ENCODE data around the gene RUSC1. TPM values are rescaled to one million over a fixed set of nuclear protein-coding genes. Genes with fewer than 3 reads are reported as not detected.

Gene RUSC1
- total RNA-seq, 1 donor from 2014 or later, result 43.9 TPM

- Mint-ChIP-seq H3K4me3 (ENCODE audit: unreplicated experiment) (no peak overlapping the region), H3K4me1 (ENCODE audit: low read depth) (no peaks in the 10 kb centered on the region)
Measured at GRCh38 chr1:155334962-155335361, 14.3 kb downstream of the RUSC1 start.

GRCh38 chr1:155339515-155340097, 18.9 kb downstream of the RUSC1 start:
- no peak overlapping the region for H3K27ac Mint-ChIP-seq (ENCODE audit: unreplicated experiment)
- TF ChIP-seq, protein P1, sequence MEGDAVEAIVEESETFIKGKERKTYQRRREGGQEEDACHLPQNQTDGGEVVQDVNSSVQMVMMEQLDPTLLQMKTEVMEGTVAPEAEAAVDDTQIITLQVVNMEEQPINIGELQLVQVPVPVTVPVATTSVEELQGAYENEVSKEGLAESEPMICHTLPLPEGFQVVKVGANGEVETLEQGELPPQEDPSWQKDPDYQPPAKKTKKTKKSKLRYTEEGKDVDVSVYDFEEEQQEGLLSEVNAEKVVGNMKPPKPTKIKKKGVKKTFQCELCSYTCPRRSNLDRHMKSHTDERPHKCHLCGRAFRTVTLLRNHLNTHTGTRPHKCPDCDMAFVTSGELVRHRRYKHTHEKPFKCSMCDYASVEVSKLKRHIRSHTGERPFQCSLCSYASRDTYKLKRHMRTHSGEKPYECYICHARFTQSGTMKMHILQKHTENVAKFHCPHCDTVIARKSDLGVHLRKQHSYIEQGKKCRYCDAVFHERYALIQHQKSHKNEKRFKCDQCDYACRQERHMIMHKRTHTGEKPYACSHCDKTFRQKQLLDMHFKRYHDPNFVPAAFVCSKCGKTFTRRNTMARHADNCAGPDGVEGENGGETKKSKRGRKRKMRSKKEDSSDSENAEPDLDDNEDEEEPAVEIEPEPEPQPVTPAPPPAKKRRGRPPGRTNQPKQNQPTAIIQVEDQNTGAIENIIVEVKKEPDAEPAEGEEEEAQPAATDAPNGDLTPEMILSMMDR (IDR thresholded peaks at IDR 0.05), result no peak
- no peaks in the 10 kb centered on the region for H3K27me3 Mint-ChIP-seq (ENCODE audit: low read depth)
- peaks cover 49% of the 10 kb centered on the region for H3K36me3 Mint-ChIP-seq (ENCODE audit: low read depth)
- H3K9me3 Mint-ChIP-seq (ENCODE audit: low read depth), result no peaks in the 10 kb centered on the region
- no peak overlapping the region for H3K4me3 Mint-ChIP-seq (ENCODE audit: unreplicated experiment)
- no peak for DNase-seq (ENCODE audit: low spot score)
- no peaks in the 10 kb centered on the region for H3K4me1 Mint-ChIP-seq (ENCODE audit: low read depth)

More at GRCh38 chr1:155334962-155335361, 14.3 kb downstream of the RUSC1 start:
- no peak for DNase-seq (ENCODE audit: low spot score)
- TF ChIP-seq, protein P1 (IDR thresholded peaks at IDR 0.05), result no peak
- Mint-ChIP-seq H3K36me3 (ENCODE audit: low read depth) (peaks cover 32% of the 10 kb centered on the region), H3K9me3 (ENCODE audit: low read depth) (no peaks in the 10 kb centered on the region), H3K27ac (ENCODE audit: unreplicated experiment) (no peak overlapping the region), H3K27me3 (ENCODE audit: low read depth) (no peaks in the 10 kb centered on the region)

DNA sequence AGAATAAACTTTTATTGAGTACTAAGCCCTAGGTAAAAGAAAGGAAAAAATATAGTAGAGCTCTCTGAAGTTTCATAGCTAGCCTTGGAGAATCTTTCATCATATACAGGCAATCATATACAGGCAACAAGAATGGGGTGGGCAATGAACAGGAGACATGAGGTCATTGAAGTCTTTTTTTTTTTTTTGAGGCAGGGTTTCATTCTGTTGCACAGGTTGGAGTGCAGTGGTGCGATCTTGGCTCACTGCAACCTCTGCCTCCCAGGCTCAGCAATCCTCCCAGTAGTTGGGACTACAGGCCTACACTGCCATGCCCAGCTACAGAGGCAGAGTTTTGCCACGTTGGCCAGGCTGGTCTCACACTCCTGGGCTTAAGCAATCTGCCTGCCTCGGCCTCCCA, 22.1 kb downstream of the RUSC1 start:
- TF ChIP-seq, protein P1 (IDR thresholded peaks at IDR 0.05), result no peak
- no peaks in the 10 kb centered on the region for H3K9me3 Mint-ChIP-seq (ENCODE audit: low read depth)
- peaks cover 49% of the 10 kb centered on the region for H3K36me3 Mint-ChIP-seq (ENCODE audit: low read depth)
- no peak for DNase-seq (ENCODE audit: low spot score)
- no peaks in the 10 kb centered on the region for H3K4me1 Mint-ChIP-seq (ENCODE audit: low read depth)
- H3K4me3 Mint-ChIP-seq (ENCODE audit: unreplicated experiment), result no peak overlapping the region
- no peak overlapping the region for H3K27ac Mint-ChIP-seq (ENCODE audit: unreplicated experiment)
- no peaks in the 10 kb centered on the region for H3K27me3 Mint-ChIP-seq (ENCODE audit: low read depth)

DNA sequence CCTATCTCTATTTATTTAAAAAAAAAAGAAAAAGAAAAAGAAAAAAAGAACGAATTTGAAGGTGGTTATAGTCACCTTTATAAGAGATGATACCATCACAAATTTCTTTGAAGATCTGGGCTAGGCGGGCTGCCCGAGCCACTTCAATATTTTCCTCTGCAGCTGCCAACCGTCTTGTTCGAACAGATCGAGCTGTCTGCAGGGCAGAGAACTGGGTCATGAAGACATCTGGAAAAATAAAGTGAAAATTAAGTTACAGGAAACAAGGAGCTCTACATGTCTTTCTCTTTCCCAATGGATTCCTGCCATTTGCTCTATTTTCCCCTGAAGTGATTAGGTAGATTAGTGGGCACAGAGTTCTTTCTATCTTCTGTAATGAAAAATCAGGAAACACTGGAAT, 31.9 kb downstream of the RUSC1 start:
- Mint-ChIP-seq H3K27me3 (ENCODE audit: low read depth) (no peaks in the 10 kb centered on the region), H3K36me3 (ENCODE audit: low read depth) (peaks cover 35% of the 10 kb centered on the region), H3K4me3 (ENCODE audit: unreplicated experiment) (no peak overlapping the region), H3K9me3 (ENCODE audit: low read depth) (no peaks in the 10 kb centered on the region), H3K27ac (ENCODE audit: unreplicated experiment) (no peak overlapping the region), H3K4me1 (ENCODE audit: low read depth) (no peaks in the 10 kb centered on the region)
- no peak for DNase-seq (ENCODE audit: low spot score)
- TF ChIP-seq, protein P1 (IDR thresholded peaks at IDR 0.05), result no peak

- no peaks in the 10 kb centered on the region for H3K9me3 Mint-ChIP-seq (ENCODE audit: low read depth)
- H3K4me3 Mint-ChIP-seq (ENCODE audit: unreplicated experiment), result no peak overlapping the region
- no peaks in the 10 kb centered on the region for H3K4me1 Mint-ChIP-seq (ENCODE audit: low read depth)
- TF ChIP-seq, protein P1 (IDR thresholded peaks at IDR 0.05), result no peak
- DNase-seq (ENCODE audit: low spot score), result no peak
- H3K27me3 Mint-ChIP-seq (ENCODE audit: low read depth), result no peaks in the 10 kb centered on the region
- no peak overlapping the region for H3K27ac Mint-ChIP-seq (ENCODE audit: unreplicated experiment)
- H3K36me3 Mint-ChIP-seq (ENCODE audit: low read depth), result peaks cover 18% of the 10 kb centered on the region
Measured at GRCh38 chr1:155360051-155360450, 39.4 kb downstream of the RUSC1 start.

Measured in chondrocyte (in vitro differentiated cells).